Fibroblast of skin of abdomen (primary cell): ENCODE data around the gene EPB41.
A peak's percentile ranks its signal among the peaks of the same experiment; 100 is the strongest.
"Not testable (repeated sequence)": the region's sequence is repeated elsewhere in the genome, so short reads cannot be mapped to it uniquely, and the experiment has no call there.

Source experiments
- DNase-seq: peaks from one replicate; pipeline ENCODE4 v3.0.0-alpha.2; 2013

EPB41 gene

DNA sequence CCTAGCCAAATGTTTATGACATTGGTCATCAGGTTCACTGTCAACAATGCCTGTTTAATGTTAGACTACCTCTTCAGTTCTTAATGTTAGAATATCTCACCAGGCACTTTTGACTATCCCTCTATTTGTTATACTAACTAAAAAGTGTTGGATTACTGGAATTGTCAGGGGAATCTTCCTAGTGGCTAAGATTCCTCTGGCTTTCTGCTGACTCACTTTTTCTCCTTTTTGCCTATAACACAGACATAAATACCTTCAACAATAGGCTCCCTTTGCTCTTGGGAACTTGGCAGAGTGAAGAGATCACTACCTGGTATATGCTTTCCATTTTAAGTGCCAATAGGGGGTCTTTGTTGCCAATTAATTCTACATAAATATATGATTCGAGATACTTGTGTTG is 140.8 kb downstream of the EPB41 start:
- peak; percentile 12 for DNase-seq

DNA sequence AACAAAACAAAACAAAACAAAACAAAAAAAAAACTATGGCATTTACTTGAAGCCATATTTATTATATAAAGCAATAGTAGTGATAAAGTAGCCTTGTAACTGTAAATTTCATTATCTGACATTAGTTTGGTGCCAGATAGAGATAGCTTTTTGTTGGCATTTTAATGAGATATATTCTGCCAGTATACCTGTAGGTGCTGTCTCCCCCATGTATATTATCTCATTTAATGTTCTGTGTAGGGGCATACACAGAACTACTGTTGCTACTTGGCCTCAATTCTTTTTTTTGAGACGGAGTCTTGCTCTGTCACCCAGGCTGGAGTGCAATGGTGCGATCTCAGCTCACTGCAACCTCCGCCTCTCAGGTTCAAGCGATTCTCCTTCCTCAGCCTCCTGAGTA is 141.9 kb downstream of the EPB41 start:
- DNase-seq: no peak

DNA sequence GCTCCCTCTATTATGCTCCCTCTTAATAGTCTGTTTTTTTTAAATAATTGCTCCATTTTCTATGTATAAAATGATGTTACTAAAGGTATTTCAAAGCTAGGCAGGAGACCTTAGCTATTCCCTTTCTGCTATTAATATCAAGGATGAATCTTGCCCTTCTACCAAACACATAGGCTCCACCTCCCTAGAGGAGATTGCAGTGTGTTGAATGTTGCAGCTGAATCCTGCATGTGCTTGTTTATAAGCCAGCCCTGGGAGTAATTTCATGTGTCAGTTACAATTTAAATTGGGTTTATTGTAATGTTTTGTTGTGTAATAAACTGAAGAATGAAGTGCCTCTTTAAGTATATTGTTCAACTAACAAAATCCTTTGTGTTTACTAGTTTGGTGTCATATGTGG is 143.3 kb downstream of the EPB41 start:
- DNase-seq: no peak

DNA sequence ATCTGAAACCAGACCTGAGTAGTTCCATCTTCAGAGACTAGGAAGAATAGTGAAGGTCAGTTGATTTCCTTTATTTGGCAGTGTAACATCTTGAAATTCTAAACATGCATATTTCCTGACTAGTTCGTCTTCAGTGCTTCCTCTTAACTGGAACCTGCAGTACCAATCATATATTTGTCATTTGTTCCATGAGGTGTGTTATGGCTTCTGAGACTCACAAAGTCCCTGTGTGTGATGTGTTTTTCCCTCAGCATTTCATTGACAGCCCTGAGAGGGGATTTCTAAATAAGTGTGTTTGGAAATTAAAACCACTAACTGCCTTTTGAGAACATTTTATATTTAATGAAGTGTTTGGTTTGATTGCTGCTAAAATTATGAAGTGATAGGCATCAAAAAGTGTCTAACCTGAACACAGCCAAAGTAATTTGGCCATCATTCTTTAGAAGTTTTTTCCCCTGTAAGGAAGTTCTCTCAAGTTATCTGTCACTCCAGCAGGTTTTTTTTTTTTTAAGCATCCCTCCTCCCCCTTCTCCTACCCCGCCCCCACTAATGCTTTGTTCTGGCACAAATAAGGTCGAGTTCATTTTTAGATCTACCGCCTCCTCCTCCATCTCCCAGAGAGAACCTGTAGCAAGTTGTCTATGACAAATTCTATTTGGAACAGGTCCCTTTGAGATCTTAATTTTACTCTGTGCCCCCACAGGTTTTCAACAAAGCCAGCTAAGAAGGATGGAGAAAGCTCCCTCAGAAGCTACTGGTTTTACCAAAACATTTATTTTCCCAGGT is 148.0 kb downstream of the EPB41 start:
- no peak for DNase-seq

DNA sequence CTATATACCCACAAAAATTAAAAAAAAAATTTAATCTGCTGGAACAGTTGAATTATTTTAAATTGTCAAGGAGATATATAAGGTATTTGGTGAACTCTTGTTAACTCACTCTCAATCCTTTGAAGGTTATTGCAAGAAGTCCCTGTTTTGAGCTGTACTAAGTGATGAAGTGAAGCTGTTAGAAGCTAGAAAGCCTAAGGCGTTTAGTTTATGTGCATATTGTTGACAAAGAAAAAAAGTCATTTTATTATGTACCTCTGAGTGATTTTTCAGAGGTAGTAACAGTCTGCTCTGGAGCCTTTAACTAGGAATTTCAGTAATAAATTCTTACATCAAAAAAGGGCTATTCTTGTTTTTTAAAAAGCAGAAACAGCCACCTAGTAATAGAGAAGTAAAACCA is 149.7 kb downstream of the EPB41 start:
- DNase-seq: no peak

DNA sequence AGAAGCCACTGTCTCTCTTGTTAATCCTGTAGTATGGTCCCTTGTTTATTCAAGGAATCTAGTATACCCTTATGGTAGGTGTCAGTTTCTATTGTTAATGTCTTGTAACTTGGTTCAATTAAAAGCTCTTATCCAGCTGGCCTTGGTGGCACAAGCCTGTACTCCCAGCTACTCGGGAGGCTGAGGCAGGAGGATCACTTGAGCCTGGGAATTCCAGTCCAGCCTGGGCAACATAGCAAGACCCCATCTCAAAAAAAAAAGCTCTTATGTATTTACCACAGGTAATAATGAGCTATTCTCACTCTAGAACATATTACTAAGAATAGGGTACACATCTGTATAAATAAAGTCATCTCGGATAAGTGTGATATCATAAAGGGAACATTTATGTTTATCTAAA is 162.8 kb downstream of the EPB41 start:
- no peak for DNase-seq

DNA sequence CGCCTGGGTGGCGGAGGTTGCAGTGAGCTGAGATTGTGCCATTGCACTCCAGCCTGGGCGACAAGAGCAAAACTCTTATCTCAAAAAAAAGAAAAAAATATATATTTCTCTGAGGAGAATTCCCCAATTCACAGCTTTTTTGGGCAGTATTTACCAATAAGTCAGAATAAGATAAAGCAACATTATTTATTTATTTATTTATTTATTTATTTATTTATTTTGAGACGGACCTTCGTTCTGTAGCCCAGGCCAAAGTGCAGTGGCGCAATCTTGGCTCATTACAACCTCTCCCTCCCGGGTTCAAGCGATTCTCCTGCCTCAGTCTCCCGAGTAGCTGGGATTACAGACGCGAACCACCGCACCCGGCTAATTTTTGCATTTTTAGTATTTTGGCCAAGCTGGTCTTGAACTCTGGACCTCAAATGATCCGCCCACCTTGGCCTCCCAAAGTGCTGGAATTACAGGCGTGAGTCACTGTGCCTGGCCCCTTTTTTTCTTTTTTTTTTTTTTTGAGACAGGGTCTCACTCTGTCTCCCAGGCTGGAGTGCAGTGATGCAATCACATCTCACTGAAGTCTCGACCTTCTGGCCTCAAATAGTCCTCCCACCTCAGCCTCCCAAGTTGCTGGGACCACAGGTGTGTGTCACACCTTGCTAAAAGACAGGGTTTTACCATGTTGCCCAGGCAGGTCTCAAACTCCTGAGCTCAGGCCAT is 165.7 kb downstream of the EPB41 start:
- not testable (repeated sequence) for DNase-seq

DNA sequence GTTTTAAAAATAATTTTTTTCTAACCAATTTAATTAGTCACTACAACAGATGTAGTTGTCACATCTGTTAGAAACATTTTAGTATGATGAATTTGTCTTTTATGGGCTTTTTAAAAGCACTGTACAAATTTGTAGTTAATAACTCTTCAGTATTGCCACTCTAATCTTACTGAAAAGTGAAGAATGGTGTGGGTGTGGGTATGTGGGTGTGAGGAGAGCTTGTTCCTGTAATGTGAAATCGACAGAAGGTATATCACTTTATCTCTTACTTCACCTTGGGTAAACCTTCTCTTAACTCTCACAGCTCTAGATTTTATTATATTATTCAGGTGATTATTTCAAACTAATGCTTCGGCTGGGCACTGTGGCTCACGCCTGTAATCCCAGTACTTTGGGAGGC is 166.8 kb downstream of the EPB41 start:
- DNase-seq: no peak

DNA sequence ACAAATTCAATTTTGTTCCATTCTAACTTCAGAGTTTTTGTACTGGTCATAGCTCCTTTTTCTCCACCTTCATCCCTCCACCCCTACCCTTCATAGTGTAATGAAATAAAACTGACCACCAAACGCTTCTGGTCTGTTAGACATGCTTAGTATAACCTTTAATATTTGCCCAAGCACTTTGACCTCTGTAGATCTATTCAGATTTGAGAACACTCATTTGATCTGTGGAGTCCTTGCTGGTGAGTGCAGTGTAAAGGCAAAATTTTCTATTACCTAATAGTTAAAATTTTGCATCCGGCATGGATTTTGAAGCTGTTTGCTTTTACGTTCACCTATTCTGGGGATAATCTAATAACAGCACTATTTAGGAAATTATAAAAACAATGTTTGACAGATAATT is 168.2 kb downstream of the EPB41 start:
- DNase-seq: no peak

DNA sequence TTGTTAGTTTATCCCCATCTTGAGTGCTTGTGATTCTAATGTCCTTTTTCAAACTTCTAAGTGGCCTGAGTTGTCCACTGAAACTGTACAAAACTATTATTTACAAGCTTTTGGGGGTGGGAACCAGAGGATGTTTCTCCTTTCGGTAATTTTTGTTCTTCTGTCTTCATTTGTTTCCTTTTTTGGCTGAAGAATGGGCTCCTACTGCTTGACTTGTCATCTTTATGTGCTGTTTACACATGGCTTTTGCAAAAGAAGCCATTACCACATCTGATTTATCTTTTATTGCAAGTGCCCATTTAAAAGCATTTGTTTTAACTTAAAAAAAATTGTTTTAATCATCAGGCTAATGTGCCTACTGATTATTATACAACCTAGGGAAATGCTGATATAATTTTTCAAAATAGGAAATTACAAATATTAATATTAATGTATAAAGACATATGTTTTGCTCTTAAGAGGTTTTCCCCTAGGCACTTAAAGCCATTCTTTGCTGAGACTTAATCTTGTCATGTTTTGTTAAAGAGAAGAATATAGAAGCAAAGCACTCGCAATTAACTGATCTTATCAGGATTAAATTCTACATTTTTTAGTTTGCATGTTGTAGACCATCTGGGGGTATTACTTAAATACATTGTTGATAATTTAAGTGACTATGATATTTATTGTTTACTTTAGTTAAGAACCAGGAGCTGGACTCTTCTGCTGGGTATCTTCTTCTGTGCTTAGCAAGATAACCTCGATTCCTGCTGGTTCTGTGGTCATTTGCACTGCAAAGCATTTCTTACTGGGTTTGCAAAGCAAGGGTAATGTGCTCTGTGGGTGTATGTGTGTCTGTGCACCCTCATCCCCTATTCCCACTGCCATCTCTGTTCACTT is 169.2 kb downstream of the EPB41 start:
- DNase-seq: no peak

DNA sequence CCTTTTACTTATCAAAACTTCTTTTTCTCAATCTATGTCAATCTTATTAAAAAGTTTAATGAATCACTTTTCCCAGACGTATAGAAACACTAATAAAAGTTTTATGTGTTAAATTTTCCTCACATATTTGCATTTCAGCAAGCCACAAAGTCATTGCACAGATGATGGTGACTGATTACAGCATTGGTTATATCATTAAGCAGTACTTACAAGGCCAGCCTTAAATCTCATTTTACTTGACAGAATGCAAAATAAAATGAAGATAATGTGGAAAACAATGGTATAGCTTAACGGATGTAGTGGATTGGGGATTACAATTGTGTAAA is 169.8 kb downstream of the EPB41 start:
- no peak for DNase-seq

DNA sequence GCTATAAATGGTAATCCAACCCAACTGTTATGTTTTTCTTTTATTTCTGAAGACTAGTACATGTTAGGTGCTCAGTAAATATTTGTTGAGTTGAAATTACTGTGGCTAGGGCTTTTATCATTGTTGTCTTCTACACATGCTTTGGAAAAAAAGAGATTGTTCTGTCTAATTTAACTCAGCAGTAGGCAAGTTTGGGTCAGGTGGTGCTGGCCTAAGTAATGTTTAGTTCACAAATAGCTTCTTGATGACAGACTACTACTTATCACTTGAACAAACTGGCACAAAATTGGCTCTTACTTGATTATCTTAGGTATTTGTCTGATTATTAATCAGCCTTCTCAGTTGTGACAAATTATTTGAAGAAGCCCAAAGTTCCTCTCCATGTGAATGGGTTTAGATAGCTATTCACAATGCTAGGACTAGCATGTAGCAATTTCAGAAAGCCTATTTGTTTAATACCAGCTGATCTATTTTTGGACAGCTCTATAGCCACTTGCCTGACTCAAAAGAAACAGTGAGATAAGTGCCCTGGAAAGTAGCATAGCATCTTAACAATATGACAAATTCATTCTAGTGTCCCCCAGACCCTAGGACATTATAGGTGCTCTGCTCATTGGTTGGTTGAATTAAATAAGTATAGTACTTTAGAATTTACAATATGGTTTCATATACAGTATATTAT is 176.7 kb downstream of the EPB41 start:
- DNase-seq: no peak

DNA sequence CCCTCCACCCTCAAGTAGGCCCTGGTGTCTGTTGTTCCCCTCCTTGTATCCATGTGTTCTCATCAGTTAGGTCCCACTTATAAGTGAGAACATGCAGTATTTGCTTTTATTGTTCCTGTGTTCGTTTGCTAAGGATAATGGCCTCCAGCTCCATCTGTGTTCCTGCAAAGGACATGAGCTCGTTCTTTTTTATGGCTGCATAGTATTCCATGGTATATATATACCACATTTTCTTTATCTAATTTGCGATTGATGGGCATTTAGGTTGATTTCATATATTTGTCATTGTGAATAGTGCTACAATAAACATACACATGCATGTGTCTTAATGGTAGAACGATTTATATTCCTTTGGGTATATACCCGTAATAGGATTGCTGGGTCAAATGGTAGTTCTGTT is 178.3 kb downstream of the EPB41 start:
- DNase-seq: not testable (repeated sequence)

DNA sequence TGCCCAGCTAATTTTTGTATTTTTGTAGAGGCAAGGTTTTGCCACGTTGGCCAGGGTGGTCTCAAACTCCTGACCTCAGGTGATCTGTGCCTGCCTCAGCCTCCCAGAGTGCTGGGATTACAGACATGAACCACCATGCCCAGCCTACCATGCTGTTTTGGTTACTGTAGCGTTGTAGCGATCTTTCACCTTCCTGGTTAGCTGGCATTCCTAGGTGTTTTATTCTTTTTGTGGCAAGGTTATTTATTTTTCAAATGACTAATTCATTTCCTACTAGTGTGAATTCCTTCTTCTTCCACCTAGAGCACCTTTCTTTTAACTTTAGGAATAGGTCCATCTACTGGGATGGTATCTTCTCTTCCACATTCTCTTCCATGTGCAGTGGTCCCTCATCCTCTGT is 180.1 kb downstream of the EPB41 start:
- no peak for DNase-seq

DNA sequence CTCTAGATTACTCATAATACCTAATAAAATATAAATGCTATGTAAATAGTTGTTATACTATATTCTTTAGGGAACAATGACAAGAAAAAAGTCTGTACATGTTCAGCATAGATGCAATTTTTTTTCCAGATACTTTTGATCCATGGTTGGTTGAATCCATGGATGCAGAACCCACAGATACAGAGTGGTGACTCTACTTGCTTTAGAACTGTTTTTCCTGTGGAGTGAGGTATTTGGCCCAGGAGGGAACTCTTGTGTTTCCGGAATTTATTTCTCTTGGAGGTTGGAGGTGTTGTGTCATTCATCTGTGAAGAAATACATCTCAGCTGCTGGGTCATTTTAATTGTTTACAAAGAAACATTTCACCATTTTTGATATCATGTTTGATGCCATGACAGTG is 180.6 kb downstream of the EPB41 start:
- DNase-seq: no peak

DNA sequence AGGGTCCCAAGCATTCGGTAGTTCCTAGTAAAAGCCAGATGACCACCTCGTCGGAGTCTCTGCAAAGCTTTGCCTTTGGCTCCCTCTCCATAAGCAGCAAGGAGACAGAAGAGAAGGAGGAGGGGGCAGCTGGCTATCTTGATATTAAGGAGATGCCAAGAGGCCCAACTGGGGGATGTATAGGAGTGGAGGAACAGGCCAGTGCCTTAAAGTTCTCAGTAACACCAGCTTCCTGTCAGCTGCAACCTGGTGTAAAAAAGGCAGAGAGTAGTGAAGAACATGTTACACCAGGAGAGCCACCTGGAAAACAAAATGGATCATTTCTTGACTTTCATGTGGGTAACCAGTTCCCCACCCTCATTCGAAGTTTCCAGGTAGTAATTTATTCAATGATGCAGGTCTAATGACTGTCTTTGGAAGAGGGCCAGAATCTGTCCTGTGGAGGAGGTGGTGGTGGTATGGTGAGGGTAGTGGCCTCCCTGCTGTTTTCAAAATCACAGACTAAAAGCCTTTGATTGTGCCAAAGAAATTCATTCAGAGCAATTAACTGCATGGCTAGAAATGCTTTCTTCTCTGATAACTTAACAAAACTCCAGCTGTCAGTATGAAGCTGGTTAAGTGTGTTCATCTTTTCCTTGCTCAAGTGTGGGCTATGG is 182.0 kb downstream of the EPB41 start:
- DNase-seq: no peak

DNA sequence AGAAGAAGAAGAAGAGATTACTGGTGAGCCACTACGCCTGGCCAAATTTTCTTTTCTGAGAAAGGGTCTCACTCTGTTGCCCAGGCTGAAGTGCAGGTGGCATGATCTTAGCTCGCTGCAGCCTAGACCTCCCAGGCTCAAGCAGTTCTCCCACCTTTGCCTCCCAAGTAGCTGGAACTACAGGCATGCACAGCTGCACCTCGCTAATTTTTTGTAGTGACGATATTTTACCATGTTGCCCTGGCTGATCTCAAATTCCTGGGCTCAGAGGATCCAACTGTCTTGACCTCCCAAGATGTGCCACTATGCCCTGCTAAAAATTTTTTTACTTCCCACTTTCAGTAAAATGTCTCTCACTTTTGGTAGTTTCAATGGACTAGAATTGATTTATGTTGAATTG is 184.9 kb downstream of the EPB41 start:
- no peak for DNase-seq

DNA sequence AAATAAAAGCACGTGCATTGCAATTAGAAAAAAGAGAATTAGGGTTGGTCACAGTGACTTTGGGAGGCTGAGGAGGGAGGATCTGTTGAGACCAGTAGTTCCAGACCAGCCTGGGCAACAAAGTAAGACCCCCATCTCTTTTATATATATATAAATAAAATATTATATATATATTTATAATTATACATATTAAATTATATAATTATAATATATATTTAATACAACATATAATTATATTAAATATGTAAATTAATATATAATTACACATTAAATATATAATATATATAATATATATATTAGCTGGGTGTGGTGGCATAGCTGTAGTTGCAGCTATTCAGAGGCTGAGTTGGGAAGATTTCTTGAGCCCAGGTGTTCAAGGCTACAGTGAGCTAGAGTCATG is 186.1 kb downstream of the EPB41 start:
- no peak for DNase-seq

DNA sequence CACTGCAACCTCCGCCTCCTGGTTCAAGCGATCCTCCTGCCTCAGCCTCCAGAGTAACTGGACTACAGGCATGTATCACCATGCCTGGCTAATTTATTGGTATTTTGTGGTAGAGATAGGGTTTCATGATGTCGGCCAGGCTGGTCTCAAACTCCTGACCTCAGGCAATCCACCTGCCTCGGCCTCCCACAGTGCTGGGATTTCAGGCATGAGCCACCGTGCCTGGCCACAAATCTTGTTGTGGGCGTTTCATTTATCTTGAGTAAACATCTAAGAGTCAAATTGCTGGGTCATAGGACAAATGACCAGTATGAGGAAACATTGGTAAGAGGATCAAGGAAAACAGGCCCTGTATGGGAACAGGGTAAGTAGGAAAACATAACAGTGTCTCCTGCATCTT is 191.5 kb downstream of the EPB41 start:
- no peak for DNase-seq

DNA sequence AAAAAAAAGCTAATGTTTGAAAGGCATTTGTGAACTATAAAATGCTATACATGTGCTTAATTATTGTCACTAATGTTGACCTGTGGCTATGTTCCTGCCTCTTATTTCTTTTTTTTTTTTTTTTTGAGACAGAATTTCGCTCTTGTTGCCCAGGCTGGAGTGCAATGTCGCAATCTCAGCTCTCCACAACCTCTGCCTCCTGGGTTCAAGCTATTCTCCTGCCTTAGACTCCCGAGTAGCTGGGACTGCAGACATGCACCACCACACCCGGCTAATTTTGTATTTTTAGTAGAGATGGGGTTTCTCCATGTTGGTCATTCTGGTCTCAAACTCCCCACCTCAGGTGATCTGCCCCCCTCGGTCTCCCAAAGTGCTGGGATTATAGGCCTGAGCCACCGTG is 193.7 kb downstream of the EPB41 start:
- DNase-seq: not testable (repeated sequence)

DNA sequence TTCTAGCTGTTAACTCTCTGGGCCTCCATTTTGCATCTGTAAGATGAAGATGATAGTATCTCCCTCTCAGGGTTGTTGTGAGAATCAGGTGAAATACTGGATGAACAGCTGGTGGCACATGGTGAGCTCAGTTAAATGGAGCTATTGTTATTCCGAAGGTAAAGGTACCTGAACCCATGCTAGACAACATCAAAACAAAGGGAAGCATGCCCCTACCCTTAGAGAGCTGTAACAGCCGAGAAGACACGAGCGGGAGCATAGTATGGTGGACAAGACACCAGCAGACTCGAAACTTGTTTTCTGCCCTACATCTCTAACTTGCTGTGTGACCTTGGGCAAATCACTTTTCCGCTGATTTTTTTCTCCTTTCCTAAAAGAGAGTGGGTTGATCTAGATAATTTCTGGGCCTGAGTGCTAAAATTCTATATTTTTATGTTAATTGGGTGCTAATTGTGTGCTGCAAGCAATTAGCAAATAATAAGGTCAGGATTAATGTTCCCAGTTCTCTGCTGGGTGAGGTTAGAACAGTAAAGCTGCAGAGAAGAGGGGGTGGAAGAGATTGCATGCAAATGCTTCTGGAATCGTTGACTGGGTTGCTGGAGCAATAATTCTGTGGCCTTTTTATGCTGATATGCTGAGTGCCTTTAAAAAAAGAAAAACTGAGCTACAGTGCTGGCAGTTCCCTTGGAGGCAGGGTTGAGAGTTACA is 198.5 kb downstream of the EPB41 start:
- no peak for DNase-seq
